ENCODE measurements around the gene ZNF688.
A peak's percentile ranks its signal among the peaks of the same experiment; 100 is the strongest.
"Not testable (repeated sequence)": the region's sequence is repeated elsewhere in the genome, so short reads cannot be mapped to it uniquely, and the experiment has no call there.

ZNF688 gene

GRCh38 chr16:30555315-30556124 lies 16.0 kb downstream of the ZNF688 start:
- DNase-seq = no peak

DNA sequence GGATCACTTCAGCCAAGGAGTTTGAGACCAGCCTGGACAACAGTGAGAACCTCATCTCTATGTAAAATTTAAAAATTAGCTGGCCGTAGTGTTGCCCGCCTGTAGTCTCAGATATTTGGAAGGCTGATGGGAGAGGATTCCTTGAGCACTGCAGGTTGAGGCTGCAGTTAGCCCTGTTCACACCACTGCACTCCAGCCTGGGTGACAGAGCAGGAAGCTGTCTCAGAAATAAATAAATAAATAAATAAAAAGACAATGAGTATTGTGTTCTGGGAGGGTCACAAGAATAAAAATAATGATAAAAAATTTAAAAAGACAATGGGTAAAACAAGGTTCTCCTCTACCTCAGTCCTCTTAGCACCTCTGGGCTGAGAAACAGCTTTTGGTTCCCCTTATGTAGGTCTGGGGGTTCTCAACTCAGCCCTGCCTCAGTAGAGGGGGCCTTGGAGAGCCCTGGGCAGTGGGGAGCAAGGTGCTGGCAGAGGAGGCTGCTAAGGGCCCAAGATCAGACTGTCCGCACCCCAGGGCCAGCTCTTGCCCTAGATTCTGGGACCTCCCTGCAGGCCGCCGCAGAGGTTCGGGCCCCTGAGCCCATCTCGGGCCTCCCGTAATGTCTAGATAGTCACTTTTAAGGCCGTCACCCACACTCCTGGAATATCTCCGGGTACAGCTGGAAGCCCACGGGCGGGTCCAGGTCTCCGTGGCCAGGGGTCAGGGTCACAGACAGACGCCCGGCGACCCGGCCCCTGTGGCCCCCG lies 16.8 kb downstream of the ZNF688 start:
- DNase-seq = no peak

DNA sequence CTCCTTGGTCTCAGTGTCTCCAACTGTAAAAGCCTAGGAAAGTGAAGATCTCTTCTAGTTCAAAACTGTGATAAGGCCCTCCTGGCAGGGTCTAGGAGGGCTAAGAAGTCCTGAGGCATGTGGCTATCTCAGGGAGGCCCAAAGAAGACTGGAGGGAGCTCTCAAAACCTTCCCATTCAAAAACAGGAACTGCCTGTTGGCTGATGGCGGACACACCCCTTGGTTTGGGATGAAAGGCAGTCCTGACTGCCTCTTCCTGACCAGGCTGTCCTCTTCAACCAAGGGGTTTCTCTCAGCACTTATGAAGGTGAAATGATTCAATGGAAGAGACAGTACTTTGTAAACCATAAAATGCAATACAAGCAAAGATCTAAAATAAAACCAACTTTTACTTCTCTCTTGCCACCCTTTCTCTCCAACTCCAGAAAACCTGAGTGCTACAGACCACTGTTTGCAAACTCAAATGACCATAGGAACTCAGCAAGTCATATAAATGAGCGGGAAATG lies 18.1 kb downstream of the ZNF688 start:
- no peak for DNase-seq

DNA sequence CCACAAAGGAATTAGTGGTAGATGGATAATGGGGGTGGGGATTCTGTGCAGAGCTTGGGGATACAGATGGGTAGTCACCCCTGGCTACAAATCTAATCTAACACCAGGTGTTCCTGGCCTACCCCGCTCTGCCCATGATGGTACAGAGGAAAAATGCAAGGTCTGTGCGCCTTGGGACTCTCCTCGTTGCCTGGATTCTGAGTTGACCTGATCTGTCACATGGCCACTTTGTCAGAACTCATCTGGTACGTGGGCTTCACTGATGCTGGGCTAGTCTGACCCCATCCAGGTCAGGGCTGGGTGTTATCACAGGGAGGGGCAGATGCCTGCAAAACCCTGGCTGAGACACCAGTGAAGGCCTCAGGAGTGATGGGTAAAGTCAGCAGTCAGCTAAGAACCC lies 18.6 kb downstream of the ZNF688 start:
- DNase-seq = no peak

GRCh38 chr16:30551781-30552180 lies 19.7 kb downstream of the ZNF688 start:
- no peak for DNase-seq

DNA sequence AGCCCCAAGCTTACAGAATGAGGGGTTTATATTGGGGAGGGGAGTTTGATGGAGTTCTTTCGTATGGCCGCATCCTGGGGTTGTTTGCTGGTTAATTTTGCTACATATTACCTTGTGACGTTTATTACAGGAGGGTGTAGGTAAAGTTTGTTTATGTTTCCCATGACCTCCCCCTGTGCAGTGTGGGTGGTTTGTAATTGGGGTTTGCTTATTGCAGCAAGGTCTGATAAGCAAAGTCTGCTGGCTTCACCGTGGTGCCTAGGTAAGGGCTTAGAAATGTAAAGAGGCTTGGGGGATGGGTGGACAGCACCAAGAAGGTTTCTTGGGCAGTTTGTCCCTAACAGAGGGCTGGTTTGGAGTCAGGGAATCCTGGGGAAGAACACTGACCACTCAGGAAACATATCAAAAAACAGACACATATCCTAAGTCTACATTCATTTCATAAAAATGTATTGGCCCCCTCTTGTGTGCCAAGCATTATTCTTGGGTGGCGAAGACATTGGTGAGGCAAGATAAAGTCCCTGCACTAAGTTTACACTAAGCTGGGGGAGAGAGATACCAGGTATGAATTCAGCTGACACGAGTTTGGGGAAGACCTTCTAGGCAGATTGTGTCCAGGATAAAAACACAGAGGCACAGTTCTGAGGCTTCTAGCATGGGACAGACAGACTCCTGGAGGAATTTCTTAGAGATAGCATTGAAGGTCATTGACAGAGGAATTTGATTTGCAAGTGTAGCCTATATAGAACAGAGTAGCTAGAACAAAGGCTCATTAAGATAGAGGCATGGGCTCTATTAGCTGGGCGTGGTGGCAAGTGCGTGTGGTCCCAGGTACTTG lies 22.9 kb downstream of the ZNF688 start:
- peak; percentile 12 for DNase-seq

GRCh38 chr16:30546115-30546514 lies 25.4 kb downstream of the ZNF688 start:
- DNase-seq = no peak

GRCh38 chr16:30543067-30543466 lies 28.4 kb downstream of the ZNF688 start:
- no peak for DNase-seq

DNA sequence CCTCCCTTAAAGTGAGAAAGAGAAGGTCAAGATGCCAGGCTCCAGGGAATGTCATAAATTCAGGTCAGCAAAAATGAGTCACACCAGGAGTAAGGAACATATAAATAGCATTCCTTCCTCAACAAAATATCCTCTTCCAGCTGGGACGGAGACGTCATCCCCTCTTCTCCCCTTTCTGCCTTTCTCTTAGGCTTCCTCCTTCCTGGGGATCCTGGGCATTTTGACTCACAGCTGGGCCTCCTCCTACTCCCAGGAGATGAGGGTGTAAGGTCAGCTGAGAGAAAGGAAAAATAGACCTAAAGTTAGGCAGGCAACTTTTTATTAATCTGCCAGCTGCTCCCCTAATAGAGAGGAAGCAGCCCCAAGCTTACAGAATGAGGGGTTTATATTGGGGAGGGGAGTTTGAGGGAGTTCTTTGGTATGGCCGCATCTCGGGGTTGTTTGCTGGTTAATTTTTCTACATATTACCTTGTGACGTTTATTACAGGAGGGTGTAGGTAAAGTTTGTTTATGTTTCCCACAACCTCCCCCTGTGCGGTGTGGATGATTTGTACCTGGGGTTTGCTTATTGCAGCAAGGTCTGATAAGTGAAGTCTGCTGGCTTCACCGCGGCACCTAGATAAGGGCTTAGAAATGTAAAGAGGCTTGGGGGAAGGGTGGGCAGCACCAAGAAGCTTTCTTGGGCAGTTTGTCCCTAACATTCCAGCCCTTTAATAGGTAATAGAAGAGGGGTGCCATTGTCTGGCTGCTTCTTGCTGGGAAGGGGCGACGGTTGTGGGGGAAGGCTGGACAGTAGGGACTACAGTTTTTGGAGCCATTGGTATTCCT lies 29.8 kb downstream of the ZNF688 start:
- DNase-seq = no peak

GRCh38 chr16:30540916-30541464 lies 30.5 kb downstream of the ZNF688 start:
- not testable (repeated sequence) for DNase-seq

DNA sequence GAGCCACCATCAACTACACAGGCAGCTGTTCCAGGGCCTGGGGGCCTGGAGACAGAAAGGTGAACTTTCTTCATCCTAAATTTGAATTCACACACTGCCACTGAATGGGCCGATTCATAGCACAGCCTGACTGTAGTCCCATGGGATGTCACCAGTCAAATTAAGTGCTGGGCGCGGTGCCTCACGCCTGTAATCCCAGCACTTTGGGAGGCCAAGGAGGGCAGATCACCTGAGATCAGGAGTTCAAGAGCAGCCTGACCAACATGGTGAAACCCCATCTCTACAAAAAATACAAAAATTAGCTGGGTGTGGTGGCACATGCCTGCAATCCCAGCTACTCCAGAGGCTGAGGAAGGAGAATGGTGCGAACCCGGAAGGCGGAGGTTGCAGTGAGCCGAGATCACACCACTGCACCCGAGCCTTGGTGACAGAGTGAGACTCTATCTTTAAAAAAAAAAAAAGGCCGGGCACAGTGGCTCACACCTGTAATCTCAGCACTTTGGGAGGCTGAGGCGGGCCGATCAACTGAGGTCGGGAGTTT lies 31.5 kb downstream of the ZNF688 start:
- not testable (repeated sequence) for DNase-seq

DNA sequence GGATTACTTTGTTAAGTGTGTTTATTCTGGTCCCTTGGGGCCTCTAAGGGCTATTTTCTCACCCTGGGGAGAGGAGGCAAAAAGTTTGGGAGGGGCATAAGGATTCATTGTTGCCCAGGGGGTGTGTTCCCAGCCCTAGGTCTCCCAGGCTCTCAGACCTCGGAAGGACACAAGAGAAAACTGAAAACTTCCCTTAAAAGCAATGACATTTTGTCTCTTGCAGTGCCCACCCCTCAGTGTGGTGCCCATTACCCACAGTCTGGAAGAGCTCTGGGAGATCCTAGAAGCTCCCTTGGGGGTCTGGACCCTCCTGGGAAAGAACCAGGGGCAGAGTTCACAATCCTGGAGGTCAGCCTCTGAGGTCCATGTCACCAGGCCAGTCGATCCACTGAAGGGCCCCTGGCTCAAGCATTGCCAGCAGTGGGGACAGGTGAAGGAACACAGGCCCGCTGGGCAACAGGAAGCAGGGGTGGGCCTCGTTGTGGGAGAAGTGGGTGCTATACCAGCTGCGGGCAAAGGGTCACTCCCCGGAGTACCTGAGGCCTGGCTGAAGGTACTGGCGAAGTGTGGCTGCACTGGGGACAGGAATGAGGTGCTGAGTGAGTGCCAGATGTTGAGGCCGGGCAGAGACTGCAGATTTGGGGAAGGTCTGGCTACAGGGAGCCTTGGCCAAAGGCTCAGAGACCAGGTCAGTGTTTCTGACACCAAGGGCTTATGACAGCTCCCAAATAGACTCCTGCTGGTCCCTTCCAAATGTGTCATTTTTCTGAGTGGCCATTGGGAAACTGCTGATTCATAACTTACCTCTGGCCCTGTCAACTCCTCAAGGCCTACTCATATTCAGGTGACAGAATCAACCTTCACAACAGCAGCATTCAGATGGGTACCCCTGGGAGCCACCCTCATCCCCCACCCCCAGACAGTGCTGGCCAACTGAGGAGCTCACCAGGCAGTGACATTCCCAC lies 32.2 kb downstream of the ZNF688 start:
- no peak for DNase-seq

GRCh38 chr16:30536391-30537024 lies 35.0 kb downstream of the ZNF688 start:
- DNase-seq = not testable (repeated sequence)

DNA sequence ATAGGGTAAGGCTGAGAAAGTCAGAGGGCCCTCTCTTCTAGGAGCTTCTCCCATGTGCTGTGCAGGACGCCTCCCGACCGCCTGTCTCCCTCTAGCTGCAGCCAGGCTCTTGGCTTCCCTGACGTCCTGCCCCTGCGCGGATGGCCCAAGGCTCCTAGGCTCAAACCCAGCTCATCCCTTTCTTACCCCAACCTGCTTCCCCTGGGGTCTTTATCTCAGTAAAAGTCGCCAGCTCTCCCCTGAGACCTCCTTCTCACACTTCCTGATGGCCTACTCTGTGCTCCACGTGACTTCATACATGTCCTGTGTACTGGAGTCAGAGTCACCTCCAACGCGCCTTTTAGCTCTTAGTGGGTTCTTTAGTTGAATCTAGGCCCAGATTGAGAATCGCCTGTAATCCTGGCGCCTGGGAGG lies 35.7 kb downstream of the ZNF688 start:
- DNase-seq = peak; percentile 24

DNA sequence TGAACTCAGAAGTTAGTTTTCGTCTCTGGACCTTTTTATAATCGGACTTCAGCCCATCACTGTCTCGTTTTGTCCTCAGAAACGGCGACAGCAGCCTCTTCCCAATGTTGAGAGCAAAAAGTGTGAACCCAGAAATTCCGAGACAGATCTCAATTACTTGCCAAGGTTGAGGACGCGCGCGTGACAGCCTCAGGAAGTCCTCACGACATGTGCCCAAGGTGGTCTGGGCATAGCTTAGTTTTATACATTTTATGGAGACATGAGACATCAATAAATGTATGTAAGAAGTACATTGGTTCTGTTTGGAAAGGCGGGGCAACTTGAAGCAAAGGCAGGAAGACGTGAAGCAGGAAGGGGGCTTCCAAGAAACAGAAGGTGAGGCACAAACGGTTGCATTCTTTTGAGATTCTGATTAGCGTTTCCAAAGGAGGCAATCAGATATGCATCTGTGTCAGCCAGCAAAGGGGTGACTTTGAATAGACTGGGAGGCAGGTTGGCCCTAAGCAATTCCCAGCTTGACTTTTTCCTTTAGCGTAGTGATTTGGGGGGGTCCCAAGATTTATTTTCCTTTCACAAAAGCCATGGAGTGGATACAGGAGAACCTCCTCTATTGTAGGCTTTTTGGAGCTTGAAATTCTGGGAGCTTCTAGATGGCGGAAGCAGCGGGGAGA lies 36.3 kb downstream of the ZNF688 start:
- no peak for DNase-seq

- peak; percentile 84 for DNase-seq
Measured at GRCh38 chr16:30534368-30535105, 37.0 kb downstream of the ZNF688 start, which contains the start of gene ZNF747. Gene ZNF747, minus strand, starts transcription at chr16:30534858. Its CDS starts 179 bp downstream, at chr16:30534679.

GRCh38 chr16:30533748-30534367 lies 37.7 kb downstream of the ZNF688 start:
- DNase-seq = no peak

GRCh38 chr16:30533146-30533522 lies 38.4 kb downstream of the ZNF688 start:
- DNase-seq = no peak

All from NCI-H226 (cell line).